Measurements from ENCODE around the gene MANEA.
"Not testable (repeated sequence)": the region's sequence is repeated elsewhere in the genome, so short reads cannot be mapped to it uniquely, and the experiment has no call there.

The MANEA gene

GRCh38 chr6:95553880-95554279 is 23.5 kb upstream of the MANEA start:
- Histone ChIP-seq H3K36me3 (no peaks in the 10 kb centered on the region), H3K4me1 (no peaks in the 10 kb centered on the region), H3K9me3 (no peaks in the 10 kb centered on the region), H3K4me3 (ENCODE audit: low read depth, low read length) (no peak overlapping the region), H3K27me3 (peaks cover 1% of the 10 kb centered on the region; the same call in 1 of the 2 replicates)
- DNase-seq, result no peak
- no peak for TF ChIP-seq CTCF (IDR thresholded peaks at IDR 0.05; ENCODE audit: low read depth, low read length)

GRCh38 chr6:95560956-95561355 is 16.4 kb upstream of the MANEA start:
- H3K9me3 ChIP-seq; DNase-seq; H3K36me3 ChIP-seq; H3K4me1 ChIP-seq; H3K4me3 ChIP-seq (ENCODE audit: low read depth, low read length); H3K27me3 ChIP-seq: not testable (repeated sequence)

- Histone ChIP-seq H3K9me3 (no peaks in the 10 kb centered on the region), H3K4me3 (ENCODE audit: low read depth, low read length) (no peak overlapping the region), H3K36me3 (no peaks in the 10 kb centered on the region), H3K27me3 (no peaks in the 10 kb centered on the region), H3K4me1 (no peaks in the 10 kb centered on the region)
- TF ChIP-seq CTCF (IDR thresholded peaks at IDR 0.05; ENCODE audit: low read depth, low read length), result no peak
- DNase-seq, result no peak
These were observed 7.8 kb upstream of the MANEA start for GRCh38 chr6:95569560-95569959.

- no peaks in the 10 kb centered on the region for H3K4me1 ChIP-seq
- H3K9me3 ChIP-seq, result no peaks in the 10 kb centered on the region
- TF ChIP-seq CTCF (IDR thresholded peaks at IDR 0.05; ENCODE audit: low read depth, low read length), result no peak
- no peak overlapping the region for H3K4me3 ChIP-seq (ENCODE audit: low read depth, low read length)
- DNase-seq, result no peak
- no peaks in the 10 kb centered on the region for H3K27me3 ChIP-seq
- no peaks in the 10 kb centered on the region for H3K36me3 ChIP-seq
These were observed 5.2 kb upstream of the MANEA start for GRCh38 chr6:95572098-95572497.

- Histone ChIP-seq H3K4me3 (ENCODE audit: low read depth, low read length) (no peak overlapping the region), H3K36me3 (no peaks in the 10 kb centered on the region), H3K27me3 (no peaks in the 10 kb centered on the region), H3K4me1 (no peaks in the 10 kb centered on the region), H3K9me3 (no peaks in the 10 kb centered on the region)
- TF ChIP-seq CTCF (IDR thresholded peaks at IDR 0.05; ENCODE audit: low read depth, low read length), result no peak
- no peak for DNase-seq
These were observed 2.5 kb upstream of the MANEA start for GRCh38 chr6:95574811-95575210.

GRCh38 chr6:95576218-95576997 is 927 bp upstream of the MANEA start:
- Histone ChIP-seq H3K9me3 (no peaks in the 10 kb centered on the region), H3K4me1 (no peaks in the 10 kb centered on the region), H3K36me3 (no peaks in the 10 kb centered on the region), H3K4me3 (ENCODE audit: low read depth, low read length) (peak overlapping the region; percentile 69), H3K27me3 (no peaks in the 10 kb centered on the region)
- TF ChIP-seq CTCF (IDR thresholded peaks at IDR 0.05; ENCODE audit: low read depth, low read length), result no peak
- DNase-seq, result no peak

All from BE2C (cell line).